Stimulated activated CD4-positive, alpha-beta T cell treated with anti-CD3 and anti-CD28 coated beads, Interleukin-4, amount 100 ng/mL, for 24 hours (primary cell): ENCODE data around the gene DPF3.

ENCODE experiments used
- DNase-seq: peaks from one replicate; pipeline ENCODE4 v3.0.0-alpha.2; 2020

DPF3 gene

GRCh38 chr14:72634691-72635616, 258.9 kb downstream of the DPF3 start:
- DNase-seq: no peak

- DNase-seq: no peak
Measured at GRCh38 chr14:72633551-72633950, 260.4 kb downstream of the DPF3 start.

- DNase-seq: no peak
Measured at GRCh38 chr14:72632727-72633126, 261.2 kb downstream of the DPF3 start.

DNA sequence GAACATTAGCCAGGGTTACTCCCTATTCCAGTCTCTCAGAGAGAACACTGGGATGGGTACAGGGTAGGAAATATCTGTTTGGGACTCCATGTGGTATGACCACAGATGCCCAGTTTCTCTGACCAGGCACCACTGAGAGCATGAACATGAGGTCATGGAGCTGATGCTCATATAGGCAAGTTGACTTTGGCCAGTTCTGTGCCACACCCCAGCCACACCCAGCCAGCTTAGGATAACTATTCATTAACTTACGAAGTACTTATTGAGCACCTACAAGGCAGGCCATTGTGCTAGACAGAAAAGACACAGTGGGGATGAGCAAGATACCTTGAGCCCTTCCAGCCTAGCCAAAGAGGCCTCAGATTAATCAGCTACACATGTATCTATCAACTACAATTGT, 262.5 kb downstream of the DPF3 start:
- DNase-seq: no peak

DNA sequence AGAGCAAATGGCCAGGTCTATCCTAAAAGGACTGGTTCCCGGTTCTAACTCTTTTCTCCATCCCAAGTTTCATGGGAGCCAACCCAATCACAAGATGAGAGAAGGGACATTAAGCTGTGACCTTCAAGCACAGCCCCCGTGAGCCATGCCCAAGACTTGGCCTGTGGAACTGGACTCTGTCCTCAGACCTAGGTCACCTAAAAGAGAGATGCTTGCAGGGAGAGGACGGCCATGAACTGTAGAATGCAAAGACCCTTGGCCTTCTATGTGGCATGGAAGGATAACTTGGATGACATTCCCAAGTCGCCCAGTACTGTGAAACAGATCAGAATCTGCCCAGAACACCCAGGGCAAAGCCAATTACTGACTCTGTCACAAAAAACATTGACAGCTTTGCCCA, 263.5 kb downstream of the DPF3 start:
- DNase-seq: no peak

DNA sequence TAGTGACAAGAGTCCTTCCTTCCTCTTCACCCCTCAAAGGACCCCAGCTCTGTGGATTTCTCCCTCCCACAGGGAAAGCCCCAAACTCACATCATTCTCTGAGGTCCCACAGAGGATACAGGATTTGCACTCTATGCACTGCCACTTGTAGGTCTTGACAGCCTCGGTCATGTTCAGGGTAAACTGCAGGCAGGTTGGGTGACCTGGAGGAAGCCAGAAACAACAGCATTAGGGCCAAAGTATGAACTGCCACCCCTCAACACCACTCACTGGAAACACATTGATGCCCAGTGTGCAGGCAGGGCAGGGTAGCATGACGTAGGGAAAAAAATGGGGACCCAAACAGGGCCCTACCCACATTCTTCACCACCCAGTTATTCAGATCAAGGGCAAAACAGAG, 264.4 kb downstream of the DPF3 start:
- DNase-seq: no peak

DNA sequence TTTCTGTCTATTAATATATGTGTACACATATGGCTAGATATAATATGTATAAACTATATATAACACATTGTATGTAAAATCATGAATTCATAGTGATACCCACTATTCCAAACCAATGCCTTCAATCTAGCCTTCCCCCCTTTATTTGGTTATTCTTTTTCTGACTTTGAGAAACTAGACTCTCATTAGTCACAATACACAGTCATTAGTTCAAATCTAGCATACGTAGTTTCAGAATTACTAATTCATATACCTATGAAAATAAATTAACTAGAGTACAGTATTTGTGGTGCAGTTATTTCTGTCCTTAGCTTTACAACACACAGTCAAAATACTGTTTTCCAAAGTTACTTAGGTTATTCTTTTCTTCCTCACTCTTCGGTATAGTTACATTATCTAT, 268.2 kb downstream of the DPF3 start:
- DNase-seq: no peak

DNA sequence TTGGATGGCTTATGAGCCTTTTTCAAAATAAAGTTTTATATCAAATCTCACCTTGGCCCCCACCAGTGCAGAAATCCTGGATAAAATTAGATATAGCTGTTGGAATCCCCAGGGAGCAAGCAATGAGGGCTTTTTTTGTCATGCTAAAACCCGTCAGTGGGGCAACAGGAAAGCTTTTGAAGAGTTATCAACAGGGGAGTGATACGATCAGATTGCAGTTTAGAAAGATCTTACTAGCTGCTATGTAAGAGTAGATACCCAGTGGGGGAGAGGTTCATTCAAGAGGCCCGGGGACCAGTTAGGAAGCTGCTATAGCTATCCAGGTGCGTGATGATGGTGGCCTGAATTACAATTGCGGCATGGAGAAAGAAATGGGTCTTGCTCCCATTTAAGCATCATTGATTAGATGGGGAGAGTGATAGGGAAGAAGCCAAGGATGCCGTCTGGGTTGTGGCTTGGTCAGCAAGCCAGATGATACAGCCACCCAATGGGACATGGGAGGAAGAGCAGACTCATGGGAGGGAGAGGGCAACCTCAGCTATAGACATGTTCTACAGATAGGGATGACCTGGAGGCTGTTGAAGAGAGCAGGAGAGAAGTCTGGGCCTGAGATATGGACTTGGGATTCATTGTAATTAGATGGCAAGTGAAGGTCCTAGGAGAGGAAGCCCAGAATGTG, 272.4 kb downstream of the DPF3 start:
- peak; percentile 2 for DNase-seq

DNA sequence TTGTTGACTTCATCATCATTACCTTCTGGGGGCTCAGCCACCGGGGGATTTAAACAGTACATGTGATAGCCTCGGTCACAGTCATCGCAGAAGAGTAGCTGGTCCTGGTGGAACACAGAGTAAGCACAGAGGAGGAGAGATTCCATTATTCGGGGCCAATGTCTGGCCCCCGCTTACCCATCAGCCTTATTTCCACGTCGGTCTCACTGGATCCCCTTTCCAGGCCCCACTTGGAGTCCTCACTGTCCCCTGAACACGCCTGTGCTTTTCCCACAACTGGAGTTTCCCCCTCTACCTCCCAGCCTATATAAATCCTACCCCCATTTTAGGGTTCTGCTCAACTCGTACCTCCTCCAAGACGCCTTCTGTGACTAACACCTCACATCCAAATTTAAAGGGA, 274.0 kb downstream of the DPF3 start:
- no peak for DNase-seq

DNA sequence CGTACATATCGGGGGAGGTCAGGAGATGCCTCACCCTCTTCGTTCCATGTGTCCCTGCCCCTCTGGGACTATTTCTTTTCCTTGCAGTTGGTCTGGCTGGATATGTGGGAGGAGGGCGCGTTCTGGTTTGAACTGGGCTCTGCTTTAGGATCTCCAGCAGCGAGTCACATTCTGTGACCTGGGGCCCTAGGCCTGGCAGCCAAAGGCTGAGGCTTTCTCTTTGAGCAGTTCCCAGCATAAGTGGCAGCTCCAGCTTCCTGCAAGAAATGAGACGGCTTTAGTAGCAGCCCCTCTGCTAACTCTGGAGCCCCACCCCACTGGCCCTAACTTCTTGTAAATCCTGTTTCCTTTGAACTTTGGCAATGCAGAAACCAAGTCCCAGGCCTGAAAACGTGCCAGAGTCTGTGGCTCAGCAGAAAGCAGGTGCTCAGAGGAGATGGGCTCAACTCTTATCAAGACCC, 274.8 kb downstream of the DPF3 start:
- DNase-seq: peak; percentile 1

DNA sequence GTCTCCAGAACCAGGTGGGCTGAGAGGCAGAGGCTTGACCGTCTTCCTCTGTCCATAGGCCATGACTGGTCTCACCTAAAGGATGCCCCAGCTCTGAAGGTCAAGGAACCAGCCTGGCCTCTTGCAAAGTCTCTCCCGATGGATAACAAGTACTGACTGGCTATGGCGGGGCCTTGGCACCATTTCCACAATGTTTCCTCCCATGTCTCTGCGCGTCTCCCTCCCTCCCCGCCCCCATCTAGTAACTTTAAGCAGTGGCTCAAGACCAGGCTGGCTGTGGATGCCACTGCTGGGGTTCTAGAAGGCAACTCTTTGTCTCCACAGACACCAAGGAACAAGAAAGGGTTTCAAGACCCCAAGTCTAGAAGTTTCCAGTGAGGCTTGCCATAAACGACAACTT, 275.5 kb downstream of the DPF3 start:
- DNase-seq: peak; percentile 1

- DNase-seq: peak; percentile 1
Measured at GRCh38 chr14:72617391-72618031, 276.4 kb downstream of the DPF3 start.

DNA sequence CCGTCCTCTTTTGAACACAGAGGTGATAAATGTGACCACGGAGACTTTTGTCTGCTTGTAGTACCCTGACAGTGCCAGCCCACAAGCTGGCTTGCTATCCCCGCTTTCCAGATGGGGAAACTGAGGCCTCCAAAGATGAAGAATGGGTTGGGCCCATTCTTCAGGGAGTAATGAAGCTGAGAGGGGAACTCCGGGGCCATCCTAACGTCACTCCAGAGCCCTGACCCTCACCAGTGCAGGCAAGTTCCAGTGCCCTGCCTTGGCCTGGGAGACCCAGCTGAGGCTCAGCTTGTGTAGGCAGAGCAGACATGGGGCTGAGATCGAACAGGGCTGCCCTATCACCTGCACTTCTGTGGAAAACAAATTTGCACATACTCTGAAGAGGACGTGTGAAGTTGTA, 277.1 kb downstream of the DPF3 start:
- no peak for DNase-seq

DNA sequence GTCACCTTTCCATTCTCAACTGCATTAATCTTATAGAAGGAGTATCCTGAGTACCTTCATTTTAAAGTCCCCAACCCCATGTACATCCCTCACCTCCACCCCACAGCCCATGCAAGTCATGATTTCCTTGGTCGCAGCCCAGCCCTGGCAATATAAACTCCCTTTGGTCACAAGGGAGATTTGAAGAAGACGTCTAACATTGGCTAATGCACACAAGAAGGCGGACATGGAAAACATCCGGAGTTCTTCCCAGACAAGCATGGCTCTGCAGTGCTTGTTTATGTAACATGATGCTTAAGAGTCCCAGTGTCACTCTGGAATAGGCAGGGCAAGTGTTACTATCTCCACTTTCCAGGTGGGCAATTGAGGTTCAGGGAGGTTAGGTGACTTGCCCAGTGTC, 277.6 kb downstream of the DPF3 start:
- DNase-seq: peak; percentile 1

DNA sequence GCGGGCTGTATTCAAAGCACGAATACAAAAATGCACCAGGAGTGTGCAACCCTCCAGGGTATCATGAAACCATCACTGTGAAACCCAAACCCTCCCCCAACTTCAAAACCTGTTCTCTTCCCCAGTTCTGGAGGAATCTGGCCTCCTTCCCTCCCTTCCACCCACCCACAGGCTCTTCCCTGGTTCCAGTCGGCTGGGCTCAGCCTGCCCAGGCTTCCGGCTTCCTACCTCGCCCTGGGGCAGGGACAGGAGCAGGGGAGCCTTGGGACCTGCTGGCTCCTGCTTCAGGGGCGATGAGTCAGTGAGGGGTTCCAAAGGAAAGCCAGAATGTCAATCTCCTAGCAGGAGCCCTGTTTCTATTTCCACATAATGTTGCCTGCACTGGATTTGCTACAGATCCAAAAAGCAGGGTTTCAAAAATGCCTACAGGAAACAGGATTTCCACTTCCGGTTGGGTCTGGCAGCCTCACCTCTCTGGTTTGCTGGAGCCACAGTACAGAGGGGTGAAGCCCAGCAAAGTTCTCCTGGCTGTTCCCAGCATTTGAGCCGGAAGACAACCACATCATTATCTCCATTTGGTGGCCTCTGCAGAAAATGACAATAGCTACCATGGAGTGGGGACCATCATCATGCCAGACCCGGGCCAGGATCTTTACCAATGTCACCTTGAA, 278.3 kb downstream of the DPF3 start:
- DNase-seq: peak; percentile 2

DNA sequence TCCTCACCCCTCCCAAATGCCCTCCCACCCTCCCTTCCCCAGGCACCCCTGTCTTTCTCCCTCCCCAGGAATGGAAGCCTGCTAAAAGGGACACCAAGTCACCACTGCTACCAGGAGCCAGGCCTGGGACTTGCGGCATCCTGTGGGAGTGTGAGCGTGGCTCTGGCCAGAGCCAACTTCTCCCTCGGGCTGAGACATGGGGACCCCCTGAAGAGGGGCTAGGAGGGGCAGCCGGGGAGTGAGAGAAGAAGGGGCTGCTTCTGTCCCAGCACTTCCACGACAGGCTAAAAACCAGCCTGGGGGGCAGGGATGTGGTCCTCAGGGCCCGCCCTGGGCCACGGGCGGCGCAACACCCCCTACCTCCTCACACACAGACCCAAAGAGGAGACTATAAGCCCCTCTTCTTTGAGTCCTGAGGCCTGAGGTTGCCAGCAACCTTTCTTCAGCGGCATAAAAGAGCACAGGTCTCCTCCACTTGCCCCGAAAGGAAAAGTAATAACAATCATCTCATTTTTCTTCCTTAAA, 278.9 kb downstream of the DPF3 start:
- peak; percentile 0 for DNase-seq

- peak; percentile 1 for DNase-seq
Measured at GRCh38 chr14:72614365-72614764, 279.5 kb downstream of the DPF3 start.

GRCh38 chr14:72613975-72614319, 280.0 kb downstream of the DPF3 start:
- peak; percentile 1 for DNase-seq

DNA sequence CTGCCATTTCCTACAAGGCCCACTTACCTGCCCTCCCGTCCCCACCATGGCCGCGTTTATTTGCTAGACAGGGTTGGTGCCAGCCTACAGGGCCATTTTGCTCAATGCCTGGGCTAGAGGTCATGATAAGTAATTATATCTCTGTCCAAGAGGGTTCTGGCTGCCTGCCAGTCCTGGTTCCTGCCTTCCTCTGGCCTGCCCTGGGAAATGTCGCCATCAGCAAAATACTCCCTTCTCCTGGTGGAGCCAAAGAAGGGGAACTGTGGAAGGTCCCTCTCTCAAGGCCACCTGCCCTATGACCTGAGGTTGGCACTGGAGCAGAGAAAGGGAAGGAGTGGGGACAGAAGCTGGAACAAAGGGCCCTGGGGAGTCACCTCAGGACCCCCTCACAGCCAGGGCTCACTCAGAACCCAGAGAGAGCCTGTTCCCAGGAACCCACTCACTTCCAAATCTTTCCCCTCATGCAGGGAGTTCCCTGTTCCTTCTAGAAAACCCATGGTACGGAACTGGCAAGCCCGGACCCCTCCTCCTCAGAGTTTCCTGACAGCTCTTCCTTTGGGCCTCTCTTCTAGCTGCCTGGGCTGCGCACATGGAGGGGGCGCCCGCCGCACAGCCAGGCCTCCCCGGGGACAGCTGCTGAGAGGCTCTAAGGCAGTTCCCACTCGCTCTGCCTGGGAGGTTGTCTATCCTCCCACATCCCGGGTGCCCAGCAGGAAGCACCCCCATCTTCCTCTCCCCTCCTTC, 280.5 kb downstream of the DPF3 start:
- DNase-seq: peak; percentile 2

DNA sequence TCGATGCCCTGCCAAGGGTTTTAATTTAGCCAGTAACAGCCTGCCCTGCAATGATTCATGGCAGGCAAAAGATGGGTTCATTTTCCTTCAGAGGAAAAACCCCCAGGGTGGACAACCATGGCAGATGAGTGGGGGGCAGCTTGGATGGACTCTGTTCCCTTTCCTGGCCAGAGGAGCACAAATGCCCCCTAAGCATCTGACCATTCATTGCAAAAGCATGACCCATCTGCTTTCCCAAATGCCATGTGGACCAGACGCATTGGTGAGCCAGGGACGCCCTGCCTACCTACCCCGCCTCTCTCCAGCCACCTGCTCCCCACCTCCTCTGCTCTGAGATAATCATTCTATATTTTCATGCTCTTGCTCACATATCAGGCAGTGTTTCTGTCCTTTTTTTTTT, 281.9 kb downstream of the DPF3 start:
- no peak for DNase-seq

GRCh38 chr14:72611506-72611905, 282.4 kb downstream of the DPF3 start:
- peak; percentile 1 for DNase-seq

GRCh38 chr14:72610831-72611200, 283.1 kb downstream of the DPF3 start:
- DNase-seq: peak; percentile 0
